ENCODE results near the gene LSM7. TPM values are rescaled to one million over a fixed set of nuclear protein-coding genes. Genes with fewer than 3 reads are reported as not detected.

Gene LSM7
- total RNA-seq, 1 experiment from 2014 or later: 97.3 TPM

DNA sequence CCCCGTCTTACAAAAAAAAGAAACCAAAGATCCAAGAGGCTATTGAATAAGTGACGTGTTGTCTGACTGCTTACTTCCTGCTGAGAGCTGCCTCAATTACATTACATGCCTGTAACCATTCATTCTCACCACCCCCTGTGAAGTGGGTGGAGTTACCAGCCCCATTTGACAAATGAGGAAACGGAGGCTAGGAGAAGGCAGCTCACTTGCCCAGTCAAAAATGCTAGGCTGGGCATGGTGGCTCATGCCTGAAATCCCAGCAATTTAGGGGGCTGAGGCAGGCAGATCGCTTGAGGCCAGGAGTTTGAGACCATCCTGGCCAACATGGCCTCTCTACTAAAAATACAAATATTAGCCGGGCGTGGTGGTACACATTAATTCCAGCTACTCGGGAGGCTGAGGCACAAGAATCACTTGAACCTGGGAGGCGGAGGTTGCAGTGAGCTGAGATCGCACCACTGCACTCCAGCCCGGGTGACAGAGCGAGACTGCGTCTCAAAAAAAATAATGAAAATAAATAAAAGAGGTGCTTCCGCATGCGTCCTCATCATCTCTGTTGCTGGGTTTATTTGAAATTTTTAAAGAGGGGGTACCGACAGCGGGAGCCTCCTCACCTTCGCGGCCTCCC, 499 bp downstream of the LSM7 start:
- Histone ChIP-seq H3K27ac (ENCODE audit: low read length) (peak overlapping the region; percentile 93), H3K4me1 (ENCODE audit: control insufficient read depth, insufficient read depth, low read length) (peaks cover 14% of the 10 kb centered on the region), H3K27me3 (ENCODE audit: control insufficient read depth, insufficient read depth, low read length) (no peaks in the 10 kb centered on the region), H3K4me3 (ENCODE audit: low read depth in 2 of 2, low read length in 2 of 2) (peak overlapping the region; percentile 85 to 93), H3K36me3 (ENCODE audit: control insufficient read depth, insufficient read depth, low read length) (peaks cover 3% of the 10 kb centered on the region; the same call in 1 of the 2 replicates), H3K9me3 (ENCODE audit: control insufficient read depth, insufficient read depth, low read depth, low read length) (no peaks in the 10 kb centered on the region)
- DNase-seq (ENCODE audit: low read depth, low spot score): no peak
- TF ChIP-seq, protein P1, sequence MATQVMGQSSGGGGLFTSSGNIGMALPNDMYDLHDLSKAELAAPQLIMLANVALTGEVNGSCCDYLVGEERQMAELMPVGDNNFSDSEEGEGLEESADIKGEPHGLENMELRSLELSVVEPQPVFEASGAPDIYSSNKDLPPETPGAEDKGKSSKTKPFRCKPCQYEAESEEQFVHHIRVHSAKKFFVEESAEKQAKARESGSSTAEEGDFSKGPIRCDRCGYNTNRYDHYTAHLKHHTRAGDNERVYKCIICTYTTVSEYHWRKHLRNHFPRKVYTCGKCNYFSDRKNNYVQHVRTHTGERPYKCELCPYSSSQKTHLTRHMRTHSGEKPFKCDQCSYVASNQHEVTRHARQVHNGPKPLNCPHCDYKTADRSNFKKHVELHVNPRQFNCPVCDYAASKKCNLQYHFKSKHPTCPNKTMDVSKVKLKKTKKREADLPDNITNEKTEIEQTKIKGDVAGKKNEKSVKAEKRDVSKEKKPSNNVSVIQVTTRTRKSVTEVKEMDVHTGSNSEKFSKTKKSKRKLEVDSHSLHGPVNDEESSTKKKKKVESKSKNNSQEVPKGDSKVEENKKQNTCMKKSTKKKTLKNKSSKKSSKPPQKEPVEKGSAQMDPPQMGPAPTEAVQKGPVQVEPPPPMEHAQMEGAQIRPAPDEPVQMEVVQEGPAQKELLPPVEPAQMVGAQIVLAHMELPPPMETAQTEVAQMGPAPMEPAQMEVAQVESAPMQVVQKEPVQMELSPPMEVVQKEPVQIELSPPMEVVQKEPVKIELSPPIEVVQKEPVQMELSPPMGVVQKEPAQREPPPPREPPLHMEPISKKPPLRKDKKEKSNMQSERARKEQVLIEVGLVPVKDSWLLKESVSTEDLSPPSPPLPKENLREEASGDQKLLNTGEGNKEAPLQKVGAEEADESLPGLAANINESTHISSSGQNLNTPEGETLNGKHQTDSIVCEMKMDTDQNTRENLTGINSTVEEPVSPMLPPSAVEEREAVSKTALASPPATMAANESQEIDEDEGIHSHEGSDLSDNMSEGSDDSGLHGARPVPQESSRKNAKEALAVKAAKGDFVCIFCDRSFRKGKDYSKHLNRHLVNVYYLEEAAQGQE (IDR thresholded peaks at IDR 0.05; ENCODE audit: insufficient read depth in 1 of 2, low read depth in 2 of 2, low read length in 1 of 2): no peak
- TF ChIP-seq TCF7L2 (IDR thresholded peaks at IDR 0.05; ENCODE audit: low read depth, low read length) (no peak), SIN3A (IDR thresholded peaks at IDR 0.05; ENCODE audit: borderline replicate concordance, insufficient read depth, low read depth, low read length) (no peak), POLR2AphosphoS5 (IDR thresholded peaks at IDR 0.05; ENCODE audit: low read depth, low read length) (no peak)
- TF ChIP-seq, protein P2, sequence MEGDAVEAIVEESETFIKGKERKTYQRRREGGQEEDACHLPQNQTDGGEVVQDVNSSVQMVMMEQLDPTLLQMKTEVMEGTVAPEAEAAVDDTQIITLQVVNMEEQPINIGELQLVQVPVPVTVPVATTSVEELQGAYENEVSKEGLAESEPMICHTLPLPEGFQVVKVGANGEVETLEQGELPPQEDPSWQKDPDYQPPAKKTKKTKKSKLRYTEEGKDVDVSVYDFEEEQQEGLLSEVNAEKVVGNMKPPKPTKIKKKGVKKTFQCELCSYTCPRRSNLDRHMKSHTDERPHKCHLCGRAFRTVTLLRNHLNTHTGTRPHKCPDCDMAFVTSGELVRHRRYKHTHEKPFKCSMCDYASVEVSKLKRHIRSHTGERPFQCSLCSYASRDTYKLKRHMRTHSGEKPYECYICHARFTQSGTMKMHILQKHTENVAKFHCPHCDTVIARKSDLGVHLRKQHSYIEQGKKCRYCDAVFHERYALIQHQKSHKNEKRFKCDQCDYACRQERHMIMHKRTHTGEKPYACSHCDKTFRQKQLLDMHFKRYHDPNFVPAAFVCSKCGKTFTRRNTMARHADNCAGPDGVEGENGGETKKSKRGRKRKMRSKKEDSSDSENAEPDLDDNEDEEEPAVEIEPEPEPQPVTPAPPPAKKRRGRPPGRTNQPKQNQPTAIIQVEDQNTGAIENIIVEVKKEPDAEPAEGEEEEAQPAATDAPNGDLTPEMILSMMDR (IDR thresholded peaks at IDR 0.05): no peak
- POLR2A ChIA-PET: interaction anchor here (0.6 kb wide), 2 partner anchors 12 to 214 kb away, joined by 3 to 4 read pairs; no protein-coding TSS in a partner anchor
- in situ Hi-C loops (cut with HindIII; ENCODE audit: low pct_unique_long_range_greater_than_20kb, low sequenced_read_pairs) (no loop called here), intact Hi-C loops (cut with micrococcal nuclease; ENCODE audit: unreplicated experiment) (no loop called here)
- BruUV-seq (replicated peaks): TSS peak; percentile 87
- CTCF ChIA-PET: interaction anchor here (0.6 kb wide), 1 partner anchor 251 kb away, joined by 7 read pairs; no protein-coding TSS in a partner anchor
- peak; percentile 37; the same call in 1 of the 2 replicates for ATAC-seq

GRCh38 chr19:2326699-2327360, 1.6 kb downstream of the LSM7 start:
- intact Hi-C loops (cut with micrococcal nuclease; ENCODE audit: unreplicated experiment) (no loop called here), in situ Hi-C loops (cut with HindIII; ENCODE audit: low pct_unique_long_range_greater_than_20kb, low sequenced_read_pairs) (no loop called here)
- ChIA-PET CTCF (no interaction called here), POLR2A (no interaction called here)
- peaks cover 14% of the 10 kb centered on the region for H3K4me1 ChIP-seq (ENCODE audit: control insufficient read depth, insufficient read depth, low read length)
- H3K9me3 ChIP-seq (ENCODE audit: control insufficient read depth, insufficient read depth, low read depth, low read length): no peaks in the 10 kb centered on the region
- TF ChIP-seq, protein P2 (IDR thresholded peaks at IDR 0.05): no peak
- TF ChIP-seq, protein P1 (IDR thresholded peaks at IDR 0.05; ENCODE audit: insufficient read depth in 1 of 2, low read depth in 2 of 2, low read length in 1 of 2): no peak
- no peak for TF ChIP-seq TCF7L2 (IDR thresholded peaks at IDR 0.05; ENCODE audit: low read depth, low read length)
- no peak for TF ChIP-seq SIN3A (IDR thresholded peaks at IDR 0.05; ENCODE audit: borderline replicate concordance, insufficient read depth, low read depth, low read length)
- TF ChIP-seq POLR2AphosphoS5 (IDR thresholded peaks at IDR 0.05; ENCODE audit: low read depth, low read length): no peak
- no peak for ATAC-seq
- H3K36me3 ChIP-seq (ENCODE audit: control insufficient read depth, insufficient read depth, low read length): peaks cover 3% of the 10 kb centered on the region; the same call in 1 of the 2 replicates
- no peak for DNase-seq (ENCODE audit: low read depth, low spot score)
- no TSS peak for BruUV-seq (replicated peaks)
- no peak overlapping the region for H3K27ac ChIP-seq (ENCODE audit: low read length)
- peak overlapping the region; percentile 85 to 93; a peak in 3 of 4 replicates for H3K4me3 ChIP-seq (ENCODE audit: low read depth in 2 of 2, low read length in 2 of 2)
- no peaks in the 10 kb centered on the region for H3K27me3 ChIP-seq (ENCODE audit: control insufficient read depth, insufficient read depth, low read length)

Measured in Panc1 (cell line).